Neural progenitor cell (in vitro differentiated cells): ENCODE results near the gene ABLIM2. TPM values are rescaled to one million over a fixed set of nuclear protein-coding genes. Genes with fewer than 3 reads are reported as not detected.

Experiments
- DNase-seq: peaks from one replicate; pipeline ENCODE4 v3.0.0-alpha.2; 2016; ENCODE audit warnings: low spot score
- H2AFZ ChIP-seq: fragments of 200-600 bp; sonication (generic); replicated peaks from 2 replicates; pipeline ENCODE4 v1.6.1; 2016; ENCODE audit warnings: antibody characterized with exemption
- H3F3A ChIP-seq: fragments of 200-600 bp; sonication (generic); 2 replicates; pipeline ENCODE4 v1.6.1; 2016; ENCODE audit warnings: antibody characterized with exemption, low read depth
- H3K27ac ChIP-seq: fragments of 200-600 bp; sonication (generic); 2 replicates; pipeline ENCODE4 v1.5.1; 2016; ENCODE audit warnings: mild to moderate bottlenecking
- H3K27me3 ChIP-seq: fragments of 200-600 bp; sonication (generic); 2 replicates; pipeline ENCODE4 v1.6.1; 2016; ENCODE audit warnings: mild to moderate bottlenecking, moderate library complexity
- H3K36me3 ChIP-seq: fragments of 200-600 bp; sonication (generic); 2 replicates; pipeline ENCODE4 v1.5.1; 2016
- H3K4me1 ChIP-seq: fragments of 200-600 bp; sonication (generic); 2 replicates; pipeline ENCODE4 v1.6.1; 2016; ENCODE audit warnings: mixed run types
- H3K4me2 ChIP-seq: fragments of 200-600 bp; sonication (generic); 2 replicates; pipeline ENCODE4 v1.6.1; 2016
- H3K4me3 ChIP-seq: fragments of 200-600 bp; sonication (generic); 2 replicates; pipeline ENCODE4 v1.5.1; 2016
- H3K79me2 ChIP-seq: fragments of 200-600 bp; sonication (generic); 2 replicates; pipeline ENCODE4 v1.6.1; 2016; ENCODE audit warnings: low read depth
- H3K9ac ChIP-seq: fragments of 200-600 bp; sonication (generic); 2 replicates; pipeline ENCODE4 v1.6.1; 2016
- H3K9me3 ChIP-seq: fragments of 200-600 bp; sonication (generic); 2 replicates; pipeline ENCODE4 v1.5.1; 2016; ENCODE audit warnings: low read depth
- H4K20me1 ChIP-seq: fragments of 200-600 bp; sonication (generic); 2 replicates; pipeline ENCODE4 v1.6.1; 2016; ENCODE audit warnings: low read depth
- H3K27ac Mint-ChIP-seq: 3 replicates; pipeline ENCODE4 v1.8.0; 2021; ENCODE audit warnings: mixed read lengths
- H3K27me3 Mint-ChIP-seq: 2 replicates; pipeline ENCODE4 v1.8.0; 2022; ENCODE audit warnings: low read depth, mild to moderate bottlenecking, inconsistent platforms, moderate library complexity, mixed read lengths; ENCODE audit not compliant: insufficient read depth
- H3K36me3 Mint-ChIP-seq: 3 replicates; pipeline ENCODE4 v1.8.0; 2021; ENCODE audit warnings: mixed read lengths
- H3K4me1 Mint-ChIP-seq: 3 replicates; pipeline ENCODE4 v1.8.0; 2021; ENCODE audit warnings: mixed read lengths
- H3K4me3 Mint-ChIP-seq: 3 replicates; pipeline ENCODE4 v1.8.0; 2021; ENCODE audit warnings: mild to moderate bottlenecking, moderate library complexity, mixed read lengths
- H3K9me3 Mint-ChIP-seq: 3 replicates; pipeline ENCODE4 v1.8.0; 2020; ENCODE audit warnings: mixed read lengths
- CTCF ChIP-seq: fragments of 200-600 bp; sonication (generic); IDR thresholded peaks from 2 replicates; pipeline ENCODE4 v1.5.1; 2017; ENCODE audit warnings: antibody characterized with exemption, mild to moderate bottlenecking
- EZH2 ChIP-seq: fragments of 200-600 bp; sonication (generic); IDR thresholded peaks from 2 replicates; pipeline ENCODE4 v1.6.1; 2017; ENCODE audit warnings: antibody characterized with exemption, mild to moderate bottlenecking, moderate library complexity
- EZH2phosphoT487 ChIP-seq: fragments of 200-600 bp; sonication (generic); IDR thresholded peaks from 2 replicates; pipeline ENCODE4 v1.6.1; 2017; ENCODE audit warnings: antibody characterized with exemption
- total RNA-seq: library from RNA; depleted of rRNA; stranded (reverse); fragments of >200 nt; gene quantifications from 2 replicates; pipeline ENCODE4 v1.2.3, GENCODE V29; 2015; ENCODE audit warnings: low replicate concordance

ABLIM2 gene
- total RNA-seq, 1 donor from 2014 or later = 0.24 TPM

GRCh38 chr4:8170341-8170740 lies 11.7 kb upstream of the ABLIM2 start:
- no peaks in the 10 kb centered on the region for H4K20me1 ChIP-seq
- H2AFZ ChIP-seq = no peak overlapping the region
- Mint-ChIP-seq H3K4me1 (no peaks in the 10 kb centered on the region), H3K4me3 (no peak overlapping the region), H3K9me3 (peaks cover 13% of the 10 kb centered on the region), H3K27me3 (peaks cover 16% of the 10 kb centered on the region), H3K27ac (no peak overlapping the region), H3K36me3 (no peaks in the 10 kb centered on the region)
- no peaks in the 10 kb centered on the region for H3K9me3 ChIP-seq
- H3K4me3 ChIP-seq = no peak overlapping the region
- H3K79me2 ChIP-seq = no peaks in the 10 kb centered on the region
- H3K27ac ChIP-seq = no peak overlapping the region
- H3K4me1 ChIP-seq = no peaks in the 10 kb centered on the region
- H3K9ac ChIP-seq = no peak overlapping the region
- TF ChIP-seq EZH2 = no peak
- no peak for TF ChIP-seq CTCF
- no peak for TF ChIP-seq EZH2phosphoT487
- no peak for DNase-seq
- no peaks in the 10 kb centered on the region for H3K27me3 ChIP-seq
- H3K4me2 ChIP-seq = no peak overlapping the region
- no peaks in the 10 kb centered on the region for H3F3A ChIP-seq
- no peaks in the 10 kb centered on the region for H3K36me3 ChIP-seq

- H3K4me3 ChIP-seq = no peak overlapping the region
- no peak overlapping the region for H3K9ac ChIP-seq
- H3K27me3 ChIP-seq = no peaks in the 10 kb centered on the region
- H3K4me2 ChIP-seq = no peak overlapping the region
- H4K20me1 ChIP-seq = no peaks in the 10 kb centered on the region
- no peaks in the 10 kb centered on the region for H3K4me1 ChIP-seq
- no peak overlapping the region for H3K4me3 Mint-ChIP-seq
- H3K36me3 Mint-ChIP-seq = no peaks in the 10 kb centered on the region
- H3F3A ChIP-seq = no peaks in the 10 kb centered on the region
- no peak for DNase-seq
- TF ChIP-seq EZH2phosphoT487 = no peak
- no peak for TF ChIP-seq CTCF
- no peak for TF ChIP-seq EZH2
- no peak overlapping the region for H3K27ac Mint-ChIP-seq
- no peaks in the 10 kb centered on the region for H3K9me3 ChIP-seq
- peaks cover 21% of the 10 kb centered on the region for H3K27me3 Mint-ChIP-seq
- H2AFZ ChIP-seq = no peak overlapping the region
- no peaks in the 10 kb centered on the region for H3K36me3 ChIP-seq
- H3K4me1 Mint-ChIP-seq = no peaks in the 10 kb centered on the region
- H3K27ac ChIP-seq = no peak overlapping the region
- H3K9me3 Mint-ChIP-seq = peaks cover 13% of the 10 kb centered on the region
- H3K79me2 ChIP-seq = no peaks in the 10 kb centered on the region
These were observed 11.2 kb upstream of the ABLIM2 start for GRCh38 chr4:8169763-8170162.

GRCh38 chr4:8168832-8169598 lies 10.4 kb upstream of the ABLIM2 start:
- H3K27ac Mint-ChIP-seq = no peak overlapping the region
- Histone ChIP-seq H3K4me1 (no peaks in the 10 kb centered on the region), H3F3A (no peaks in the 10 kb centered on the region), H3K36me3 (no peaks in the 10 kb centered on the region), H4K20me1 (no peaks in the 10 kb centered on the region), H3K9ac (no peak overlapping the region), H3K4me2 (no peak overlapping the region), H3K4me3 (no peak overlapping the region), H2AFZ (no peak overlapping the region), H3K27me3 (no peaks in the 10 kb centered on the region), H3K27ac (no peak overlapping the region), H3K79me2 (no peaks in the 10 kb centered on the region), H3K9me3 (no peaks in the 10 kb centered on the region)
- H3K27me3 Mint-ChIP-seq = peaks cover 24% of the 10 kb centered on the region
- no peak overlapping the region for H3K4me3 Mint-ChIP-seq
- no peaks in the 10 kb centered on the region for H3K36me3 Mint-ChIP-seq
- no peaks in the 10 kb centered on the region for H3K4me1 Mint-ChIP-seq
- no peak for TF ChIP-seq EZH2phosphoT487
- TF ChIP-seq EZH2 = no peak
- no peak for TF ChIP-seq CTCF
- peaks cover 13% of the 10 kb centered on the region for H3K9me3 Mint-ChIP-seq
- no peak for DNase-seq
